SH-SY5Y (cell line): Measurements from ENCODE around the gene SLC7A6.

Experiments used
- GATA2 ChIP-seq: IDR thresholded peaks from 2 replicates; pipeline ENCODE4 v1.6.1; 2011; ENCODE audit warnings: mild to moderate bottlenecking, low read depth, low read length
- GATA3 ChIP-seq: IDR thresholded peaks from 2 replicates; pipeline ENCODE4 v1.6.1; 2011; ENCODE audit warnings: low read depth, mild to moderate bottlenecking, low read length, moderate library complexity

DNA sequence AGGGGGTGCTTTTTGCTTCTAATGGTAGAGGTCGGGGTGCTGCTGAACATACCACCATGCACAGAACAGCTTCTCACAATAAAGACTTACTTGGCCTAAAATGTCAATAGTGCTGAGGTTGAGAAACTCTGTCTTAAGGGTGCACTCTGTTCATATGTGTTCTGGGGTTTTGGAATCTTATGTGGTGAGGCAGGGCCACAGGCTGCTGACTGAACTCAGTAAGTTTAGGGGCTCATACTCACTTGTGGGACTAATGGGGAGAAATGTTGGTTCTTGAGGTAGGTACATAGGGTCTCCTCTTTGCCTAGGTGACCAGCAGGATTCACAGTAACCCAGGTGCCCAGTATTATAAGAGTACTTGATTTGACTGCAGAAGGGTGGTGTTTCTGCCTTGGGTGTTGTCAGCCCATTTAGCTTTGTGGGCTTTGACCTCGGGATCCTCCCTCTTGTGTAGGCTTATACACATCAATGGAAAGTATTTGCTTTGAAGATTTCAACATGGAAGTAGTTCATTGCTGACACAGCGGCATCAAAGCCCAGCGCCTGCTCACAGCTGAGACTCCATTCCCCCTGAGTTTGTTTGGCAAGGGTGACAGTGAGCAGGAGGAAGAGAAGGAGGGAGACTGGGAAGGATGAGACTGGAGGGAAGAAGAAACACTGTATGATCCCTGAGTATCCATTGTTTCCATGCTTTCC lies 17.2 kb downstream of the SLC7A6 start:
- no peak for TF ChIP-seq GATA2
- no peak for TF ChIP-seq GATA3
